ACC112 (cell line): Measurements from ENCODE around the gene TTC7B.

Experiments used
- H2AFZ ChIP-seq: fragments of 200-600 bp; sonication (generic); one replicate; pipeline ENCODE4 v1.6.0; 2017; ENCODE audit warnings: antibody characterized with exemption, low read length; ENCODE audit not compliant: unreplicated experiment
- H3K27ac ChIP-seq: fragments of 200-600 bp; sonication (generic); 2 replicates; pipeline ENCODE4 v1.5.1; 2014; ENCODE audit warnings: low read depth, mild to moderate bottlenecking, antibody characterized with exemption, low read length, moderate library complexity
- H3K27me3 ChIP-seq: fragments of 200-600 bp; sonication (generic); 2 replicates; pipeline ENCODE4 v1.6.1; 2014; ENCODE audit warnings: mild to moderate bottlenecking, antibody characterized with exemption, low read length, moderate library complexity, mixed read lengths; ENCODE audit not compliant: insufficient read depth
- H3K36me3 ChIP-seq: fragments of 200-600 bp; sonication (generic); 2 replicates; pipeline ENCODE4 v1.6.1; 2016; ENCODE audit warnings: mild to moderate bottlenecking, antibody characterized with exemption, low read length, moderate library complexity, mixed read lengths; ENCODE audit not compliant: insufficient read depth
- H3K4me1 ChIP-seq: fragments of 200-600 bp; sonication (generic); one replicate; pipeline ENCODE4 v1.6.1; 2016; ENCODE audit warnings: low read length, mixed read lengths; ENCODE audit not compliant: insufficient read depth, unreplicated experiment, control insufficient read depth
- H3K4me3 ChIP-seq: fragments of 200-600 bp; sonication (generic); 2 replicates; pipeline ENCODE4 v1.5.1; 2014; ENCODE audit warnings: mild to moderate bottlenecking, low read depth, low read length
- H3K79me2 ChIP-seq: fragments of 200-600 bp; sonication (generic); one replicate; pipeline ENCODE4 v1.6.0; 2016; ENCODE audit warnings: low read length; ENCODE audit not compliant: control insufficient read depth, unreplicated experiment, insufficient read depth

The TTC7B gene

DNA sequence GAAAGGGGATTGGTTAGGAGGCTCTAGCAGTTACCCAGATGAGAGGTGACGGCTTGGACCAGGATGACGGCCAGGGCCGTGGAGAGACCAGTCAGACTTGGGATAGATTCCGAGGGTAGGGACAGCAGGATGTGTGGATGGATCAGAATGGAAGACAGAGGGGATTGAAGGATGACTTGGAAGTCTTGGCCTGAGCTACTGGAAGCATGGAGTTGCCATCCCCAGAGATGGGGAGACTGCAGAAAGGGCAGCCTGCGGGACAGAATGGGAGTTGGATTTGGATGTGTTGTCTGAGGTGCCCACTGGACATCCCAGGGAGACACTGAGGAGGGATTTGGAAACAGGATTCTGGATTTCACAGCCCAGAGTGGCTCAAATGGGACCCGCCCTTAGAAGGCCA is 317.1 kb downstream of the TTC7B start:
- Histone ChIP-seq H3K4me1 (no peaks in the 10 kb centered on the region), H3K27ac (no peak overlapping the region), H3K27me3 (peaks cover 24% of the 10 kb centered on the region), H3K79me2 (no peaks in the 10 kb centered on the region), H3K36me3 (no peaks in the 10 kb centered on the region), H3K4me3 (no peak overlapping the region), H2AFZ (no peak overlapping the region)

DNA sequence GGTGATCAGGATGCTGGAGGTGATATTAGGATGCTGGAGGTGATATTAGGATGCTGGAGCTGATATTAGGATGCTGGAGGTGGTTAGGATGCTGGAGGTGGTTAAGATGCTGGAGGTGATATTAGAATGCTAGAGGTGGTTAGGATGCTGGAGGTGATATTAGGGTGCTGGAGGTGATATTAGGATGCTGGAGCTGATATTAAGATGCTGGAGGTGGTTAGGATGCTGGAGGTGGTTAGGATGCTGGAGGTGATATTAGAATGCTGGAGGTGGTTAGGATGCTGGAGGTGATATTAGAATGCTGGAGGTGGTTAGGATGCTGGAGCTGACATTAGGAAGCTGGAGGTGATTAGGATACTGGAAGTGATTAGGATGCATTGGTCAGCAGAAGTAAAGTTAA is 318.0 kb downstream of the TTC7B start:
- no peaks in the 10 kb centered on the region for H3K4me1 ChIP-seq
- H3K4me3 ChIP-seq = no peak overlapping the region
- H2AFZ ChIP-seq = no peak overlapping the region
- peaks cover 24% of the 10 kb centered on the region for H3K27me3 ChIP-seq
- H3K36me3 ChIP-seq = no peaks in the 10 kb centered on the region
- H3K79me2 ChIP-seq = no peaks in the 10 kb centered on the region
- no peak overlapping the region for H3K27ac ChIP-seq

DNA sequence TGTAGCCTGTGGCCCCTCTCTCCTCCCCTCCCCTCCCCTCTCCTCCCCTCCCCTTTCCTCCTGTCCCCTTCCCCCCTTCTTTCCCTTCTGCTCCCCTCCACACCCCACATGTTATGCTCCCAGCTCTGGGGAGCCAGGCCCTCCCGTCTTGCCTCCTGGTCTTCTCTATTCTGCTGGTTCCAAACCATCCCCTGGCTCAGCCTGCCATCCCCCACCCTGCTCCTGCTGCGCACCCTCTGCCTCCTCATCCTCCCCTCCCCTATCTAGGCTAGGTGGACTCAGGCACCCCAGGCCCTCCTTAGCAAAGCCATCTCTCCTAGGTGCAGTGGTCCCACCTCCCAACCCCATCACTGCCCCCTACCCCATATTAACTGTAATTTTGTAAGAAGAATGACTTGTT is 319.9 kb downstream of the TTC7B start:
- Histone ChIP-seq H3K79me2 (no peaks in the 10 kb centered on the region), H3K4me3 (no peak overlapping the region), H3K27ac (no peak overlapping the region), H3K4me1 (peaks cover 8% of the 10 kb centered on the region), H2AFZ (no peak overlapping the region), H3K27me3 (peaks cover 24% of the 10 kb centered on the region), H3K36me3 (no peaks in the 10 kb centered on the region)

DNA sequence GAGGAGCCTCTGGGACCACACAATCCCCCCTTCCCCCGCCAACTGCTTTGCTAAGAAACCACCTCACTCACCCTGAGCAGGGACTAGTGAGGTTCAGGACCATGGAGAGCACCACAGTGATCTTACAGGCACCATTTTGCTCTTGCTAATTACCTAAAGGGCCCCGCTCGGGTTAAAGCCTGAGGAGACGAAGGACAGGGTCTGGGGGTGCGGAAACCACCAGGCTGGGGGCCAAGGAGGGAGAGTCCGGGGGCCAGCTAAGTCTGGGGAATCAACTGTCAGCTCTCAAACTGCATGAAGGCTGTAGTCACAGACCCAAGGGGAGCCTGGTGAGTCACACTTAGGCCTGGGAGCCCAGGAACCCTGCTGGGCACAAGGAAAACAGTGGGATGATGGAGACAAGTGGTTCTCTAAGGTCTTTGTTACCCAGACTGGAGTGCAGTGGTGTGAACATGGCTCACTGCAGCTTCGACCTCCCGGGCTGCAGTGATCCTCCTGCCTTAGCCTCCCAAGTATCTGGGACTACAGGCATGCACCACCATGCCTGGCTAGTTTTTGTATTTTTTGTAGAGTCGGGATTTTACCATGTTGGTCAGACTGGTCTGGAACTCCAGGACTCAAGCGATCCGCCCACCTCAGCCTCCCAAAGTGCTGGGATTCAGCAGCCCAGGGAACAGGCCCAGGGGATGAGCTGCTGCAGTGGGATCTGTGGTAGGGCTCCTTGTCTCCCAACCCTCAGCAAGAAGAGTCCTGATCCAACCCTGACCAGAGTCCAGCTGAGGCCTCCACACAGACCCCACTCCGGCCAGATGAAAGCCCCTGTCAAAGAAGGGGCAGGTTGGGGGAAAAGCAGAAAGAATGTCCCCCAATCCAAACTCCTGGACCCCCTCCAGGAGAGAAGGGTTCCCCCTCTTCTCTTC is 320.6 kb downstream of the TTC7B start:
- Histone ChIP-seq H3K36me3 (no peaks in the 10 kb centered on the region), H2AFZ (no peak overlapping the region), H3K27me3 (peaks cover 24% of the 10 kb centered on the region), H3K4me1 (peaks cover 15% of the 10 kb centered on the region), H3K79me2 (no peaks in the 10 kb centered on the region), H3K4me3 (no peak overlapping the region), H3K27ac (no peak overlapping the region)

DNA sequence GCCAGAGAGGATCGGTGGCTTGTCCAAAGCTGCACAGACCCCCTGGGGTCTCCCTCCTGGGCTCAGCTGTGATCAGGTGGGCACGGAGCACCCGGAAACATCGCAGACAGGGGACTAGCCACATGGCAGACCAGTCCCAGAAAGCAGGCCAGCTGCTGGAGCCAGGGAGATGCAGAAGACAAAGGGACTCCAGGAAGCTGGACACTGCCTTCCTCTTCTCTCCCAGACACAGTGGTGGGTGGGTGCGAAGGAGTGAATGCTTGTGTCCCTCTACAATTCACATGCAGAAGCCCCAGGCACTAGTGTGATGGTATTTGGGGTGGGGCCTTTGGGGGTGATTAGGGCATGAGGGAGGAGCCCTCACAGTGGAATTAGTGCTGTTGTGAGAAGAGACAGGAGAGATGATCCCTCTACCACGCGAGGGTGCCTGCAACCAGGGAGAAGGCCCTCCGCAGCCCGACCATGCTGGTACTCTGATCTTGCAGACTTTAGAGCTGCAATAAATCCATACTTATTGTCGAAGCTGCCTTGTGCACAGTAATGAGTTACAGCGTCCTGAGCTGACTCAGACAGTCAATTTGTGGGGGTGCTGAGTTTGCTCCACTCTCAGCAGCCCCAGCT is 324.2 kb downstream of the TTC7B start:
- Histone ChIP-seq H3K27ac (no peak overlapping the region), H3K4me3 (peak overlapping the region; percentile 27; the same call in 1 of the 2 replicates), H3K36me3 (no peaks in the 10 kb centered on the region), H2AFZ (no peak overlapping the region), H3K27me3 (no peaks in the 10 kb centered on the region), H3K79me2 (no peaks in the 10 kb centered on the region), H3K4me1 (peaks cover 15% of the 10 kb centered on the region)

DNA sequence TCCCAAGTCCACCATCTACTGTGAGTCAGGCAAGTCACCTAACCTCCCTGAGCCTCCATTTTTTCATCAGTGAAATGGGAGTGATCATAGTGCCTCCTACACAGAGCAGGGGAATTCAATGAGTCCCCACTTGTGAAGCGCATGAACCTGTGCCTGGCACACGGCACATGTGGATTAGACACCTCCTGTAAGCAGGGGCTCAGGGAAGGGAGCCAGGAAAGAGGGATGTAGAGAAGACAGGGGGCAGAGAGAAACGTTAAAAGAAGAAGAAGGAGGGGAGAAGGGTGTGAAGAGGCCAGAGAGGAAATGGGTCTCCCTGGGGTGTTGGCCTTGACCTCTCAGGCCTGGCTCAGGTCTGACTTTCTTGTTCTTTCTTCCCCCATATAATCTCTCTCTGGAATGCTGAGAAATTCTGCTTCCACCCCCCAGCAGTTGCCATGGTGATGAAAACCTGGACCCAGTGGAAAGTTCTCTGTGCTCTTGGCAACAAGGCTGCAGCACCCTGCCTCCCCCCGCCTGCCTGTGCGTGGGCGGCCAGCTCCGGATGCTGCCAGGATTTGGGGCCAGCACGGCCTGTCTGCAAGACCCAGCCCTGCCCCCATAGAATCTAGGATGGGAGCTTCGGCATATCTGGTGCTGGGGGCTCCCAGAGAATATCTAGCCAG is 324.9 kb downstream of the TTC7B start:
- Histone ChIP-seq H3K4me1 (peaks cover 15% of the 10 kb centered on the region), H3K79me2 (no peaks in the 10 kb centered on the region), H3K4me3 (peak overlapping the region; percentile 27; the same call in 1 of the 2 replicates), H3K27me3 (no peaks in the 10 kb centered on the region), H3K36me3 (no peaks in the 10 kb centered on the region), H2AFZ (no peak overlapping the region), H3K27ac (peak overlapping the region; percentile 17; the same call in 1 of the 2 replicates)

DNA sequence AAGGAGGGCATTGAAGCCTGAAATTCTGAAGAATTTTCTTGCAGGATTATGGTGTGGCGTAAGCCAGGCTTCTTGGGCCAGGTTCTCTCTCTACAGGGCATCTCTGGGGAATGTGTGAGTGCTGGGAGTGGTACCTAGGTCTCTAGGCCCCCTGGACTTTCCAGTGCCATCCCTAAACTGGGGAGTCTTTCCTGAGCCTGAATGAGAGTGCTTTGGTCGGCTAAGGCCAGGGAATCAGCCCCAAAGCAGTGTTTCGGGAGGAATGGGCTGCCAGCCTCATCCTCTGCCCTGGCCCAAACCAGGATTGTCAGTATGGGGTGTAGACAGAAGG is 325.5 kb downstream of the TTC7B start:
- Histone ChIP-seq H2AFZ (no peak overlapping the region), H3K27ac (no peak overlapping the region), H3K27me3 (no peaks in the 10 kb centered on the region), H3K4me1 (peaks cover 15% of the 10 kb centered on the region), H3K36me3 (no peaks in the 10 kb centered on the region), H3K79me2 (no peaks in the 10 kb centered on the region), H3K4me3 (no peak overlapping the region)

DNA sequence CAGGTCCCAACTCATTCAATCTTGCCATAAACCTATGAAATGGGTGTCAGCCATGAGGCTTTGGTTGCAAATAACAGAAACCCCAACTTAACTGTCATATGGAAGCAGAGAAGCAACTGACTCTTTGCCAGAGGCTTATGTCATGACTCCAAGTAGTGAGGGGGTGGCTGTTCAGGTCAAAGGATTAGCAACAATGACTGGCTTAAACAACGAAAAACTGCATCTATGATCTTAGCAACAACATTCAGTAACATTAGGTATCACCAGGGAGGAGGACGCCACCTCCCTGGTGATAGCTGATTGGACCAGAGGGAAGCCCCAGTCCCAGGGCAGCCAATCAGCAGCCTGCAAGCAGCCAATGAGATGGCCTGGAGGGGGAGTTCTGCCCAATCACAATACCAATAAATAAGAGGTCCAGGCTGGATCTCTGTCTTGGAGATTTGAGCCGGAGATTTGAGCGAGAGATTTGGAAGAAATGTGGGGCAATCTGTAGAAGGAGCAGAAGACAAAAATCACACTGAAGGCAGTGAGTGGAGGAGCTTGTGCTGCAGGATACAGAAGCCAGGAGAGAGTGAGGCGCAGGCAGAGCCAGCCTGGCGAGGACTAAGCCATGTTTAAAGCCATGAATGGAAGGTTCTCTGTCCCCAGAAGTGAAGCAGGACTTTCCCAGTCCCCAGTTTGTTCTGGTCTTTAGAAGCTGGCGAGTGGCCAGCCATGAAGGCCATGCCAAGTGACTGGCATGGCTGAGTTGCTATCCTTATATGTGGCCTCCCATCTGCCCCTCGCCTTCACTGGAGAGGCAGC is 326.1 kb downstream of the TTC7B start:
- H3K27ac ChIP-seq = no peak overlapping the region
- H3K27me3 ChIP-seq = no peaks in the 10 kb centered on the region
- H3K79me2 ChIP-seq = no peaks in the 10 kb centered on the region
- no peak overlapping the region for H3K4me3 ChIP-seq
- H3K4me1 ChIP-seq = peaks cover 15% of the 10 kb centered on the region
- no peaks in the 10 kb centered on the region for H3K36me3 ChIP-seq
- H2AFZ ChIP-seq = no peak overlapping the region

DNA sequence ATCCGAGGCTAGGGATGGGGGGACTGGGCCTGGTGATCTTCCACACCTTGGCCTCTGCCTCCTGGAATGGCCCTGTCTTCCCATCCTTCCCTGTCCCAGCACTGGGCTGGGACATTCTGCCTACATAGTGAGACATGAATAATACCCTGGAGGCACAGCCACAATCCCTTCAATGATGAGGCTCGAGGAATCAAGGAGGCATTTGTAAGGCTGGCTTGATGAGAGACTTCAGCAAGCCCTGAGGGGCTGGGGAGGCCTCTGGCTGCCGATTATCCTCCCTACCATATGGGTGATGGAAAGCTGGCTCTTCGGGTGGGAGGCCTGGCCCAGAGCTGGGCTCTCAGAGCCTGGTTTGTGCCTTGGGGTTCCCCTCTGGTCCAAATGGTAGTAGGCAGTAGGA is 326.9 kb downstream of the TTC7B start:
- no peak overlapping the region for H3K27ac ChIP-seq
- H2AFZ ChIP-seq = no peak overlapping the region
- peaks cover 2% of the 10 kb centered on the region; the same call in 1 of the 2 replicates for H3K27me3 ChIP-seq
- H3K79me2 ChIP-seq = no peaks in the 10 kb centered on the region
- no peak overlapping the region for H3K4me3 ChIP-seq
- H3K4me1 ChIP-seq = peaks cover 15% of the 10 kb centered on the region
- no peaks in the 10 kb centered on the region for H3K36me3 ChIP-seq

DNA sequence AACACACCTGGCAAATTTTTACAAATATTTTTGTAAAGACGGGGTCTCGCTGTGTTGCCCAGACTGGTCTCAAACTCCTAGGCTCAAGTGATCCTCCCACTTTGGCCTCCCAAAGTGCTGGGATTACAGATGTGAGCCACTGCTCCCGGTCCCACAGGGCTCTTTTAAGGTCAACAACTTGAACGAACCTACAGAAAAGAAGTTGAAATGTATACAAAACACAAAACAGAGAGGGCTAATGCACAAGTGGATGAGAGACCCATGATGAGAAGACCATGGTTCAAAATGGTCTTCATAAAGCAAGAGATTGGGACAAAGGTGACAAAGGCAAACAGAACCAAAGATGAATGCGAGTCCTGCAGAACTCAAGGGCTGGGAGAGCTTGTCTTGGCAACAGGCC is 328.0 kb downstream of the TTC7B start:
- peaks cover 8% of the 10 kb centered on the region for H3K27me3 ChIP-seq
- H2AFZ ChIP-seq = no peak overlapping the region
- no peaks in the 10 kb centered on the region for H3K79me2 ChIP-seq
- H3K27ac ChIP-seq = no peak overlapping the region
- H3K36me3 ChIP-seq = no peaks in the 10 kb centered on the region
- peaks cover 15% of the 10 kb centered on the region for H3K4me1 ChIP-seq
- no peak overlapping the region for H3K4me3 ChIP-seq
